ENCODE measurements around the gene MIS18A.
"Not testable (repeated sequence)": the region's sequence is repeated elsewhere in the genome, so short reads cannot be mapped to it uniquely, and the experiment has no call there.

Gene MIS18A

GRCh38 chr21:32303385-32303784, 24.5 kb upstream of the MIS18A start:
- FAIRE-seq: no peak

GRCh38 chr21:32302560-32302959, 23.7 kb upstream of the MIS18A start:
- FAIRE-seq: no peak

DNA sequence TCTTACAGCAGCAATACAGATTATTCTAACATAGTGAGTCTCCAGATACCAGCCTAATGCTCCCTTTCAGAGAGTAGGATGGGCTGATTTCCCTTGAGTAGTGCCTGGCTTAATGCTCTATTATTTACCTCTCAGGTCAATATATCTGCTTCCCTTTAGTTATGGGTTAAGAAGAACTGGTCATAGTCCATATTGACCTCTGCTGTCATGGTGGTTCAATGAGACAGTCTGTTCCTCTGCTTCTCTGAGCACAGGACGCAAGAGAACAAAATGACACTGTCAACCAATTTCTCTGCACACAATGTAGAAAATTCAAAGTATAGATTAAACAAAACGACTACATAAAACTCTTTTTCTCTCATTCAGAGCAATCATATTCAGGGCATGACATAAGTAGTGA, 22.7 kb upstream of the MIS18A start:
- no peak for FAIRE-seq

- no peak for FAIRE-seq
Measured at GRCh38 chr21:32300117-32300681, 21.4 kb upstream of the MIS18A start.

- FAIRE-seq: no peak
Measured at GRCh38 chr21:32299695-32300094, 20.8 kb upstream of the MIS18A start.

DNA sequence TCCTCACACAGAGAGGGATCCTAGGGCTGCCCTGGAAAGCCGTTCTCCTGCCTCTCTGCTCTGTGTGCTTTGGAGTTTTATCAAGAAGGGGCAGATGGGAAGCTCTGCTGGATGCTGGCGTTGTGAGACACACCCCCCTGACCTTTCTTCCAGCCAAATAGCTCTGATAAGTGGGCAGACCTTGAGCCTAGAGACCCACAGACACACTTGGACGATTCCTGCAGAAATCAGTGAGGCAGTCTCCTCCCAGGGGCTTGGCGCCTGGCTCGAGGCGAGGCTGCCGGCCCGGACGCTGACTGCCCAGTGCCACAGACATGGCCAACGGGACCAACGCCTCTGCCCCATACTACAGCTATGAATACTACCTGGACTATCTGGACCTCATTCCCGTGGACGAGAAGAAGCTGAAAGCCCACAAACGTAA, 19.8 kb upstream of the MIS18A start, which contains the start of gene MRAP:
Gene MRAP, plus strand, starts transcription at position 198 of the 424 bp plus-strand sequence. Its CDS starts 117 bp downstream, at position 315.
- no peak for FAIRE-seq

DNA sequence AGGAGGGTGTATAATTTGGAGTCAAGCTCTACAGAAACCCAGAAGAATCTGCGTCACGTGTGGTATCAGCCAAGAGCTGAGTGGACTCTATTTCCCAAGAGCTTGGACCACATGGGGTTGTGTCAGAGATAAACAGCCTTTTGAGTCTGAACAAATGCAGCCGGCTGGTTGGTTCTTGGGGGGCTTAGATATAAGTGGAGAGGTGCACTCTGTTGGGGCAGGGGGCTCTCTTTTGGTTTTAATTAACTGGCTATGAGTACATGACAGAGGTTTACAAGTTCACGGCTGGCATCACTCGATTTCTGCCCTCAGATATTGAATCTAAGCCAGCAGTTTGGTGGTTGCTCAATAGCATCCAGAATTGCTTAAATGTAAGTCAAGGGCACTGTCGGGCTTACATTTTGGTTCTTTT, 19.3 kb upstream of the MIS18A start:
- FAIRE-seq: no peak

GRCh38 chr21:32297449-32297848, 18.6 kb upstream of the MIS18A start:
- FAIRE-seq: no peak

GRCh38 chr21:32285476-32285875, 6.6 kb upstream of the MIS18A start:
- no peak for FAIRE-seq

DNA sequence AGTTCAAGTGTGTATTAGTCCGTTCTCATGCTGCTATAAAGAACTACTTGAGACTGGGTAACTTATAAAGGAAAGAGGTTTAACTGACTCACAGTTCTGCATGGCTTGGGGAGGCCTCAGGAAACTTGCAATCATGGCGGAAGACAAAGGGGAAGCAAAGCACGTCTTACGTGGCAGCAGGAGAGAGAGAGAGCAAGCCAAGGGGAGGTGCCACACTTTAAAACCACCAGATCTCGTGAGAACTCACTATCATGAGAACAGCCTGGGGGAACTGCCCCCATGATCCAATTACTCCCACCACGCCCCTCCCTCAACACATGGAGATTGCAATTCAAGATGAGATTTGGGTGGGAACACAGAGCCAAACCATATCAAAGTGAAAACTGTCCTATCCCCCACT, 4.1 kb upstream of the MIS18A start:
- FAIRE-seq: no peak

DNA sequence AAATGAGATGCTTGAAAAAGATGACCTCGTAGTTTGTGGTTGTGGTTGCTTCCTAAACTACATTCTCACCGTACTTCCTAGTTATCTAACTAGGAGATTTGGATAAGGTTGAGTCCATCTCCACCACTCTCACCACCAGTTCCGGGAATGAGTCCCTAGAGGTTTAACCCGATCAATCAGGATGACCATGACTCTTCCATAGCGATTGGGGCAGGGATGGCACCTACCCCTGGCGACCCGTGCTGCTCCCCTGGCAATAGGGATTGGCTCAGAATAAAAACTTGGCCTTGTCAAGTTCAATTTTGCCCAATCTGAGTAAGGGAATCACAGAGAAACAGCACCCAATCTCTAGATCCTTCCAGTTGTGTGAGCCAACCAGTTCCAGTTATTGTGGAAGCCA, 2.7 kb upstream of the MIS18A start:
- FAIRE-seq: no peak

DNA sequence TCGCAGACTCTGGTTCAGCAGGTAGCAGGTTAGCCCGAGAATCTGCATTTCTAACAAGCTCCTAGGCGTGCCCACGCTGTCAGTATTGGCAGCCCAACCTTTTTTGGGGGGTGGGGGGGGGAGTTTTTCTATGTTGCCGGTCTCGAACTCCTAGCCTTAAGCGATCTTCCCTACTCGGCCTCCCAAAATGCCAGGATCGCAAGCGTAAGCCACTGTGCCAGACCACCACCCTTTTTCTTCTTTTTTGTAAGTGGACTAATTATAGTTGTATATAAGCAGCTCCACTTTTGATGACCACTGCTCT, 480 bp upstream of the MIS18A start:
- FAIRE-seq: no peak

DNA sequence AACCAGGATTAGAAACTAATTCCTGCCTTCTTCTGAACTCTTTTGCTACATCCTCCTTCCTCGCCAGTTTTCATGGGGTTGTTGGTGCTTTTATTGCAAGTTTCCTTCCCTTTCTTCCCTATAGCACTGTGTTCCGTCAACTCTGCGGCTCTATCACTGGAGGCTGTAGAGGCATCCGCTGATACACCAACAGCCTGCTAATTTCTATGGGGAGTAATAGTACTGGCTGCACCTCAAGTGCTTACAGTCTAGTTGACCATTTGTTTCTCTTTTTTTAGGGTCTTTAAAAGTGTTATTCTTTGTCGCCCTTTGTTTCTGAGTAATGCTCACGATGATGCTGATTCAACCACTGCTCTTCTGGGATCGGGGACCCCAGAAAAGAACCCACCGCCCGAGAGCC, 746 bp downstream of the MIS18A start:
- FAIRE-seq: no peak

GRCh38 chr21:32276671-32277070, 2.2 kb downstream of the MIS18A start:
- FAIRE-seq: no peak

GRCh38 chr21:32270748-32271147, 8.1 kb downstream of the MIS18A start:
- FAIRE-seq: no peak

DNA sequence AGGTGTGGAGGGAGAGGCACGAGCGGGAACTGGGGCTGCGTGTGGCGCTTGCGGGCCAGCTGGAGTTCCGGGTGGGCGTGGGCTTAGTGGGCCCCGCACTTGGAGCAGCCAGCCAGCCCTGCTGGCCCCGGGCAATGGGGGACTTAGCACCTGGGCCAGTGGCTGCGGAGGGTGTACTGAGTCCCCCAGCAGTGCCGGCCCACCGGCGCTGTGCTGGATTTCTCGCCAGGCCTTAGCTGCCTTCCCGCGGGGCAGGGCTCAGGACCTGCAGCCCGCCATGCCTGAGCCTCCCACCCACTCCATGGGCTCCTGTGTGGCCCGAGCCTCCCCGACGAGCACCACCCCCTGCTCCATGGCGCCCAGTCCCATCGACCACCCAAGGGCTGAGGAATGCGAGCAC, 13.5 kb downstream of the MIS18A start:
- not testable (repeated sequence) for FAIRE-seq

DNA sequence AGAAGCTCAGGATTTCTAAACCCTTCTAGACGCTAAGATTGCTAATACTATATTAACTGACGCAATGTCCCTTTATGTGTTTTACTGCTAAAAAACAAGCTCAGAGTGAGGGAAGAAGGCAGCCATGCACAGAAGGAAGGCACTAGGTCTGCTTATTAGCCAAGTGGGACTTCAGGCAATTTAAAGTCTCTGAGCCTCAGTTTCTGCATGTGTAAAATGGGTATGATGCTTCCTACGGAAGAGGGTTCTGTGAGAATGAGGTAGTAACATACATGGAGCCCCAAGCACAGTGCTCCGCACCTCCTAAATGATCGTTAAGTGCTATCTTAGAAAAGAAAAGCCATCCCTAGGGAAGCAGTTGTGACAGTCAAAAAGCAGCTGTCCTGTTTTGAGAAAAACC, 16.9 kb downstream of the MIS18A start:
- no peak for FAIRE-seq

- no peak for FAIRE-seq
Measured at GRCh38 chr21:32260130-32260529, 18.7 kb downstream of the MIS18A start.

DNA sequence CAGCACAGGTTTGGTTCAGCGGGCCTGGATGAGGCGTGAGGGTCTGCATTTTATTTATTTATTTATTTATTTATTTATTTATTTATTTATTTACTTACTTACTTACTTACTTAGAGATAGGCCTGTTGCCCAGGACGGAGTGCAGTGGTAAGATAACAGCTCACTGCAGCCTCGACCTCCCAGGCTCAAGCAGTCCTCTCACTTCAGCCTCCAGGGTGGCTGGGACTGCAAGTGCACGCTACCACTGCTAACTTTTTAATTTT, 20.1 kb downstream of the MIS18A start:
- not testable (repeated sequence) for FAIRE-seq

- peak; percentile 75 for FAIRE-seq
Measured at GRCh38 chr21:32257962-32258785, 20.7 kb downstream of the MIS18A start.

GRCh38 chr21:32256873-32257620, 21.8 kb downstream of the MIS18A start:
- no peak for FAIRE-seq

DNA sequence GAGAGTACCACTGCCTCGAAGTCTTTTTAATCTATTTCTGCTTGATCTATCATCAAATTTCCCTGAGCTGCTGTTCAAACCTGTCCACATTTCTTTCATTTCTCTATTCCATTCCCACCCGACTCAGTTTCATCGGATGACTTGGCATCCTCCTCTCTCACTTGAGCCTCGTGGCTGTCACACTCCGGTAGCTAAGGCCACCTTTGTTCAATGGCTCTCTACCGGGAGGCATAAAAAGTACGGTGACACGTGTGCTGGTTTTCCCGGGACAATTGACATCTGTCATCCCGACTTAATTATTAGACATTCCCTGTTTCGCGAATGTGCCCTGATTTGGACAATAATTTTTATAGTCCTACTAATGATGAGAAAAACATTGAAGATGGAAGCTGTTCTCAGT, 22.6 kb downstream of the MIS18A start:
- FAIRE-seq: no peak

DNA sequence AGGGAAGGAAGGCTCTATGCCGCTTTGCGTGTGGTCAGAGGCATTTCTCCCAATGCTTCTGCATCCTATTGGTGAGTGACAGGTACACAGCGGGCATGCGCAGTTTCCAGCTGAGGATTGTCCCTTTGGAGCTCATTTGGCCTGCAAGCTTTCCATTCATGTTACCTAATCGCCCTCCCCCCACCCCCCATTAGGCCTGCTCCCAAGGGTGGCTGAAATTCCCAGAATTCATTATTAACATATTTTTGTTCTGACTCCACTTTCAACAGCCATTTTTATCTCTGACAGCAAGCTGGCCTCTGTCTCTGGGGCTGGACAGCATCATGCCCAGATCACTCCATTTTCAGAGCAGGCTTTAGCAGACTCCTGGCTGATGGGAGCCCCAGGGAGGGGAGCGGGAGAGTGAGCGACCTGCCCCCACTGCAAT, 25.6 kb downstream of the MIS18A start:
- no peak for FAIRE-seq

DNA sequence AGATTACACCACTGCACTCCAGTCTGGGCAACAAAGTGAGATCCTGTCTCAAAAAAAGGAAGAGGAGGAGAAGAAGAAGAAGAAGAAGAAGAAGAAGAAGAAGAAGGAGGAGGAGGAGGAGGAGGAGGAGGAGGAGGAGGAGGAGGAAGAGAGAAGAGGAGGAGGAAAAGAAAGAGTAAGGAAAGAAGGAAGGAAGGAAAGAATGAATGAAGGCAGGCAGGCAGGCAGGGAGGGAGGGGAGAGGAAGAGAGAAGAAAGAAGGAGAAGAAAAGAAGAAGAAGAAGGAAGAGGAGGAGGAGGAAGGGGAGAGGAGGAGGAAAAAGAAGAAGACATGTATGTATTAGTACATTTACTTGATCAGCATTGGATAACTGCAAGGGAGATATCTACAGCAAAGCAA, 26.7 kb downstream of the MIS18A start:
- no peak for FAIRE-seq

Measured in G401.6 (cell line).